GM21529 (cell line): ENCODE data around the gene GPR78.

Experiments
- ATAC-seq: cut with Tn5 transposase; IDR thresholded peaks from one replicate; pipeline ENCODE4 v1.9.1; 2021; ENCODE audit not compliant: unreplicated experiment

GPR78 gene

DNA sequence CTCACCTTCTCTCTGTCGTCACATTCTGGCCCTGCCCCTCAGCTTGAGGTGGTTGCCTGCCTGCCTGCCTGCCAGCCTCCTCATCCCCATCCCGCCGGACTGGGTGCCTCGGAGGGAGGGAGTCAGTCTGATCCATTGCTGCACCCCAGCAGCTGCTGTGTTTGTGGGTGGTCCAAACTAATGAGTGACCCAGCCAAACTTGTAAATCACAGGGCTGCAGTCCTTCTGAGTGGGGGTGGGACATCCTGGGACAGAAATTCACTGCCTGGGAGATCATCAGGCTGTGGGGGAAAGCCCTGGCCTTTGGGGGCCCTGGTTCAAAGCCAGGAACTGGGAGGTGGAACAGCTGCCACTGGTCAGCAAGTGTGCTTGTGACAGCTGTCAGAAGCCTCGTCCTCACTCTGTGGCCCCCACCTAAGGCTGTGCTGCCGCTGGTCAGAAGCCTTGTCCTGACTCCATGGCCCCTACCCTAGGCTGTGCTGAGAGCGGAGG is 5.6 kb downstream of the GPR78 start:
- ATAC-seq, result no peak

DNA sequence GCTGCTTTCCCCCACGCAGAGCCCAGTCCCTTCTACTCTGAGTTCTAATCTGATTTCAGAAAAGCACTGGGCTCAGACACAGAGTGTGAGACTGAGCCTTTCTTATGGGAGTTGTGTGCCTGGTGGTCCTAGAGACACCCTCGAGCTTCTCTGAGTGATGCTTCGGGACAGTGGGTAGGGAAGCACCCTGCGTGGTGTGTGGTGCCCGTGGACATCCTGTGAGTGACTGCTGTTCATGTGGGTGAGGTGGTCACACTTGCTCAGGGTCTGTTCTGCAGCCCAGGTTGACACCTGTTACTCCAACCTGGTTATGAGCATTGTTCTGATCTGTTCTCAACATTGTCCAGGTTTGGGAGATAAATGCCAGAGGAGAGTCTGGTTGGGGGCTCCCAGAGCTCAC is 6.1 kb downstream of the GPR78 start:
- no peak for ATAC-seq

DNA sequence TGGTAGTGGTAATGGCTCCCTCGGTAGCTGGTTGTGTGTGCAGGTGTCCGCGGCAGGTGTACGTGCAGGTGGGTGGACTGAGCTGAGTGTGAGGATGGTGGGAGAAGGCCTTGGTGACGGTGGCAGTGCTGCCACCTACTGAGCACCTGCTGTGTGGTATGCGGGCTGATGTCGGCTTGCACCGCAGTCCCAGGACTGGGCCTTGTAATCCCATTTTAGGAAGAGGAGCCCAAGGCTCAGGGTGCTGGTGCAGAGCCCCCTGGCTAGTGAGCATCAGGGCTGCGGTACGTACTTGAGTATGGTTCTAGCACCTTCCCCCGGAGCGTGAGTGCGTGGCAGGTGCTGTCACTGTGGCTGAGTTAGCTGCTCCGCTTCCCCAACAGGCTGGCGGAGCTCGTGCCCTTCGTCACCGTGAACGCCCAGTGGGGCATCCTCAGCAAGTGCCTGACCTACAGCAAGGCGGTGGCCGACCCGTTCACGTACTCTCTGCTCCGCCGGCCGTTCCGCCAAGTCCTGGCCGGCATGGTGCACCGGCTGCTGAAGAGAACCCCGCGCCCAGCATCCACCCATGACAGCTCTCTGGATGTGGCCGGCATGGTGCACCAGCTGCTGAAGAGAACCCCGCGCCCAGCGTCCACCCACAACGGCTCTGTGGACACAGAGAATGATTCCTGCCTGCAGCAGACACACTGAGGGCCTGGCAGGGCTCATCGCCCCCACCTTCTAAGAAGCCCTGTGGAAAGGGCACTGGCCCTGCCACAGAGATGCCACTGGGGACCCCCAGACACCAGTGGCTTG is 6.7 kb downstream of the GPR78 start:
- ATAC-seq, result no peak

DNA sequence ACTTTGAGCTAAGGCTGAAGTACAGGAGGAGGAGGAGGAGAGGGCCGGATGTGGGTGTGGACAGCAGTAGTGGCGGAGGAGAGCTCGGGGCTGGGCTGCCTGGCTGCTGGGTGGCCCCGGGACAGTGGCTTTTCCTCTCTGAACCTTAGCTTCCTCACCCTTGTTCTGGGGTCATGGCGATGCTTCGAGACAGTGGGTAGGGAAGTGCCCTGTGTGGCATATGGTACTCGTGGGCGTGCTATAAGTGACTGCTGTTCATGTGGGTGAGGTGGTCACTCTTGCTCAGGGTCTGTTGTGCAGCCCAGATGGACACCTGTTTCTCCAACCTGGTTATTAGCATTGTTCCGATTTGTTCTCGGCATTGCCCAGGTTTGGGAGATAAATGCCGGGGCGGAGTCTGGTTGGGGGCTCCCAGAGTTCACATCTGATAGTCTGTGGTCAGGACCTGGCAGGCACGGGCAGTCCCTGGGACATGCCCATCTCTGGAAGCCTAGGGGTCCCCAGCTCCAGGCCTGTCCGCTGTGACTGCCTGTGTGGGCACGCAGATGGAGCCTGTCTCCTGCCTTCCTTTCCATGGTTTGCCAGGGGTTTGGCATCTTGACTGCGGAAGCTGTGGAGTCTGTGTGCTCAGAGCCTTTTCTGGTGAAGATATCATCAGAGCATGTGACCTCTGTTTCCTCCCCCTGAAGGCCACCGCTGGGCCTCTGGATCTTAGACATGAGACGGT is 7.4 kb downstream of the GPR78 start:
- ATAC-seq, result no peak

DNA sequence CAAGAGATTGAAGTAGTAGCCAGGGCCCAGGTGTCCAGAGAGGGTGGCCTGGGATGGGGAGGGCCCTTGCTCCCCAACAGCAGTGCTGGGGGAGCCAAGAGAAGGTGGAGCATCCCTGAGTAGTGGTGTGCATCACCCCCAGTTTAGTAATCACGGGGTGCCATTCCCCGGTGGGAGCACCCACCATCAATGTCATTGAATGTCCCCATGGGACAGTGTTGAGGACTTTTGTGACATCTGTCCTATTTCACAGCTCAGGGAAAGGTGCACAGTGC is 7.9 kb downstream of the GPR78 start:
- ATAC-seq, result no peak

DNA sequence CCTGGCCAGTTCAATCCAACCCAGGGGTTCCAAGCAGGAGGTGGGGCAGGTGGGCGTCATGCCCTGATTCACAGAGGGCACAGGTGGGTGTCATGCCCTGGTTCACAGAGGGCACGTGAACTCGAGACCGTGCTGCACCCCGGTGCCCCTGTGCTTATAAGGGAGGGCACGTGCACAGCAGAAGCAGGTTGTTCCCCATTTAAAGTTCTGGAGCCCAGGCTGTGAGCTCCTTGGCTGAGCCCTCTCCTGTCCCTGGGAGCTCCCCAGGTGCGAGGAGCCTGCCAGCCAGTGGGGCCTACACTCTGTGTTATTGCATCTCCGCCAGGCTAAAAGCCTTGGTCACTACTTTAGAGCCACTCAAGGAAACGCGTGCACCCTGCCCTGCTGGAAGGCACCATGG is 9.1 kb downstream of the GPR78 start:
- ATAC-seq, result no peak

DNA sequence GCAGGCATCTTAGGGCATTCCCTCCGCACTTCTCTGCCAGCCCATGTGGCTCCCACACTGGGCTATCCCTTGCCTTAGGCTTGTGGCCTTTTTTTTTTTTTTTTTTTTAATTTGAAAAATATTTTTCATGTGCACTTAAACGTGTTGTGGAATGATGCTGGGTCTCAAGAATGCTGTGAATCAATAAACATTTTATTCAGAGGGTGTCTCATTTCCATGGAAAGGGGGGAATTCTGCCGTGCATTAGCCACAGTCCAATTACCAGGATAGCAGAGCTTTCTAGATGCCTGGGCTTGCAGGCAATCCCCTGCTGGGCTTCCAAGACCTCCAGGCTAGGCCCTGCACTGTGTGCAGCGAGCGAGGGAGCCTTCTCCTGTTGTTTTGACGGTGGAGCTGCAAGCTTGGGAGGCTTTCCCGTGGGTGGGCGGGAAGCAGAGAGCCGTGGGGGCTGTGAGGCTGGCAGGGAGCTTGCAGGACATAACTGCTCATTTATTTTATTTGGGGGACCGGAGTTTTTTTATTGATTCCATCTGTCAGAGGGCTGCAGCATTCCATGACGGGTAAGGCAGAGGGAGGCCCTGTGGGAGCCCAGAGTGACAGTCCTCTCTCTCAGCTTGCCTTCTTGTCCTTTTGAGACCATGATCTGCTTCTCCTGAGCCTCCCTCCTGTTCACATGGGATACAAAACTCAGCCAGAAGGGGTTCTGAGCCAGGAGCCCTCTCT is 9.8 kb downstream of the GPR78 start:
- ATAC-seq, result no peak

DNA sequence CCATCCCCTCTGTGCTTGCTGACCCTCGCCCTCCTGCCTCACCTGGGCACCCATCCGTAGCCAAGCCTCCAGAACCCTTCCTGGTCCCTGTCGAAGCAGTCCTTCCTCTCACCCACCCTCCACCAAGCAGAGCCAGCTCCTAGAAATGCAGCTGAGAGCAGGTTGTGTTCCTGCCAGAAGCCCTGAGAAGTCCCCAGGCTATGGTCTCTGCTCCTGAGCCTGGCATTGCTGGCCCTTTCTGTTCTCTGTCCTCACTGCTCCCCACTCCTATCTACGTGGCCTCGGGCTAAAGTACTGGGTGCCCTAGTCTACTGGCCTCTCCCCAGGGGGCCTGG is 10.3 kb downstream of the GPR78 start:
- ATAC-seq, result no peak

DNA sequence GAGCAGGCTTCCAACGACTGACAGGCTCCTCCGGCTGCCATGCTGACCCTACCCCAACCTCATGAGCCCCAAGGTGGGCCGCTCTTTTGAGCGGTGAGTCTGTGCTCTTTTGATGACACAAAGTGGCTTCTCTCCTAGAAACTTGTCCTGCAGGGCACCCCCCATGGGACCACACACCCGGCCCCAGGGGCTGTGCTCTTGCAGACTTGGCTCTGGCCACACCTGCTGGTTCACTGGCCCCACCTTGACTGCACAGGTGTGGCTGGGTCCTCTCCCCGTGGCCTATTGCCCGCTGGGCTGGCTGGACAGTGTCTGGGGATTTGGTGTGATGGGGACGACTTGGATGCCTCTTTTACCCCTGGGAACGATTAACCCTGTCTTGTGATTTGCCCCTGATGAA is 10.9 kb downstream of the GPR78 start:
- ATAC-seq, result no peak

DNA sequence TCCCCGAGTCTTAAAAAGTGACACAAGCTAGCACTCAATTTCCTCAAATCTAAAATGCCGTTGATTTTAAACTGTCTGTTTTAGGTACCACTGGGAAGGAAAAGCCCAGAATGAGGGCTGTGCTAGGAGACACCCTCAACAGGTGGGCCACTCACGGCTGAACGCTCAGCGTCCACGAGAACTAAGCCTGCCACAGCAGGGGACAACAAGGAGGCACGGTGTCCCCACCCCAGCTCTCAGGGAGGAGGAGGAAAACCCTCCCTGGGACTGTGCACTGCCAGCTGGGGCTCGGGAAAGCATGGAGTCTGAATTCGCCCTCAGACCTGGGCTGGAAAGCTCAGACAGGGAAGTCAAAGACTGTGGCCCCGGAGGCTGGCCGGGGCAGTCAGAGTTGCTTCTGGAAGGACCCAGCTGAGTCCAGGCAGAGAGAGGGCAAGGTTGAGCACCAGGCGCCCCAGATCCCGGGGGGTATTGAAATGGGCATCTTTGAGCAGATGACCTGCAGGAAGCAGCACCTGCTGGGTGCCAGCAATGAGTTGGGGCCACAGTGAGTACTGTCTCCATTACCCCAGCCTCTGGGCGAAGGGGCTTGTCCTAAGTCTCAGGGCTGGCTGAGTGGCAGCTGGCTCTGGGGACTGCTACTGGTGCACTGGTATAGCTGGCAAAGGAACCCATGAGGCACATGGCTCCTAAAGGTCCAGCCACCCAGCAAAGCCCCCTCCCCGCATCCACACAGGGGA is 11.6 kb downstream of the GPR78 start:
- no peak for ATAC-seq

DNA sequence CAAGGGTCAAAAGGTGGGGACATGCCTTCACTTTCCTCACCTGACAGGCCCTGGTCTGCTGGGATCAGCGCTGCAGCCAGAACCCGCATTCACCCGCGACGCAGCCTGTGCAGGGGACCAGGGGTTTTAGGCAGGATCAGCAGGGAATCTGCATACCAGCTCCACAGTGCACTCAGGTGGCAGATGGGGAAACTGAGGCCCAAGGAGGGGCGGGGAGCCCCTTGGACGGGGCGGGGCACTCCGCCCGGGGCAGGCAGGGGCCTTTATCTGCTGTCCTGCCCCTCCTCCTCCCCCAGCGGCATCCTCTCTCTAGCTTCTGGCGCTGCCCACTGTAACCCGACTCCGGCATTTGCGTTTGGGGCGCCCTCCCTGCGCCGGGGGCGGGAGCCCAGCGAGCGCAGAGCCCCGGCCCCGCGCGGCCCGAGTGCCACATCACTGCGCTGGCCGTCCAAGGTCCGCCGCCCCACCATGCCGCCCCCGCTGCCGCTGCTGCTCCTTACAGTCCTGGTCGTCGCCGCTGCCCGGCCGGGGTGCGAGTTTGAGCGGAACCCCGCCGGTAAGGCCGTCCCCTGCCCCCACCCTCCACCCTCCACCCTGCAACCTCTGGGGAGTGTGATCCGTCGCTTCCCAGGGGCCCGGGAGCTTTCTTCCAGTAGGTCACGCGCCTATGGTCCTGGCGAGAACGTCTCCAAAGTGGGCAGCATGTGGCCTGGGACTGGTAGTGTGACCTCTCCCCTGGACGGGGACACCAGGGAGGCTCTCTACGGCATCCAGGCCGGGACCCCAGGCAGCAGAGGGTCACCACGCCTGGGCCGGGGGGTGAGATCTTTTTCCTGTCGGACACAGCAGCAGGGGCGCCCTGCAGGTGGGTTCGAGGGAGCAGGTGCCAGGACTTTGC is 12.4 kb downstream of the GPR78 start, which contains the start of gene CPZ:
Gene CPZ (plus strand): TSS at position 400 of the 898 bp plus-strand sequence. CDS start 69 bp downstream, at position 469.
- no peak for ATAC-seq

DNA sequence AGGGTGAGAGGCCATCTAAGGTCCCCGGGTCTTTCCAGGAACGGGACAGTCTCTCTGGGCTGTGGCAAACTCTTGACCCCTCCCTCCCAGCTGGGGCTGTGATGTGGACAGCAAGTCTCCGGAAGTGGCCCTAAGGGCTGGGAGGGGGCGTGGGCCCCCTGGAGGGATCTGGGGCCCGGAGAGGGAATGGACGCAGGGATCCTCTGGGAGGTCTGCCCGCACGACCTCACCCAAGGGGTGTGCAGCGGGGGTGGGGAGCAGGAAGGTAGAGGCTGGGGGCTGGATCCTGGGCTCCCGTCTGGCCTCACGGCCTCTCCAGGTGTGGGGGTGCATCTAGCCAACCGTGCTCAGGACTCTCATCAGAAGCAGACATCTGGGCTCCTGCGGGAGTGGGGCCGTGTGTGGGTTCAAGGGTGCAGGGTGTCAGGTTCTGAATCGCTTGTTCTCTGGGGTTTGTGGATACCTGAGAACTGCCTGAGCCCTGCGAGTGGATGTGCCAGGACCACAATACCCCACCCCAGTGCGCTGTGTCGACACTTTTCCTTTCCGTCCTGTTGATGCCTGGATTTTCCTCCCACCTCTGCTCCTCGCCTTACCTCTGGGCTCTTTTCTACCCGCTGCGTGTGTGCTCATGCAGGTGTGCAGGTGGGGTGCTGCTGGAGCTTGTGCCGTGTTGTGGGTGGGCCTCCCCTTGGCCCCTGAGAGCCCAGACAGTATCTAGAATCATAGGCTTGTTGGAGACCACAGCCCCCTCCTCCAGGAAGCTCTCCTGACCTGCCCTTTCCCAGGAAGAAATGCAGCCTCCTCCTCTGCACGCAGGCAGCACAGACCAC is 13.3 kb downstream of the GPR78 start:
- no peak for ATAC-seq

DNA sequence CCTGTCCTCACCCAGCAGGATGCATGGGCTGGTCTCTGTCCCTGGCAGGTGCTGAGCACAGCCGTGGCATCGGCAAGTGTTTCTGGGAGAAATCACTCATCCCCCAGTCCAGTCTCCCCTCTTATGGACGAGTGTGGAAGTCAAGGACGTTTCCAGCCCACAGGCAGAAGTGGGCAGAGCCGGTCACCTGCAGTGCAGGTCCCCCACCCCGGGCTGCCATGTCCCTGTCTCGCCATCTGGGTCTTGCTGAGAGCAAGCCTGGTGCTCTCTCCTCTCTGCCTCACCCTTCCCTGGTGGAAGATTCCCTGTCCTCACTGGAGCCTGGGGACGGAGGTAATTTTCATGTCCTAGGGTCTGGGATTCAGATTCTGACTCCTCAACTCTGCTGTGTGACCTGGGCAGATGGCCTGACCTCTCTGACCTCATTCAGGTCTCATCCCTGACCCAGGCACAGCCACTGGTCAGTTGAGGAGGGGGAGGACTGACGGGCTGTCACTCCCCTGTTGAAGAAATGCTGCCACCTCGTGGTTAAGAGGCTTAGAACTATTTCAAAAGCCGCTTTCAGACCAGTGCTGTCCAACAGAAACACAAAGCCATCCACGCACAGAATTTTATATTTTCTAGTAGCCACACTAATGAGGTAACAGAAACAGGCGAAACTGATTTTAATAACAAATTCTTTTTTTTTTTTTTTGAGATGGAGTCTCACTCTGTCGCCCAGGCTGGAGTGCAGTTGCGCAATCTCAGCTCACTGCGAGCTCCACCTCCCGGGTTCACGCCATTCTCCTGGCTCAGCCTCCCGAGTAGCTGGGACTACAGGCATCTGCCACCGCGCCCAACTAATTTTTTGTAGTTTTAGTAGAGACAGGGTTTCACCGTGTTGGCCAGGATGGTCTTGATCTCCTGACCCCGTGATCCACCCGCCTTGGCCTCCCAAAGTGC is 14.2 kb downstream of the GPR78 start:
- ATAC-seq, result no peak

DNA sequence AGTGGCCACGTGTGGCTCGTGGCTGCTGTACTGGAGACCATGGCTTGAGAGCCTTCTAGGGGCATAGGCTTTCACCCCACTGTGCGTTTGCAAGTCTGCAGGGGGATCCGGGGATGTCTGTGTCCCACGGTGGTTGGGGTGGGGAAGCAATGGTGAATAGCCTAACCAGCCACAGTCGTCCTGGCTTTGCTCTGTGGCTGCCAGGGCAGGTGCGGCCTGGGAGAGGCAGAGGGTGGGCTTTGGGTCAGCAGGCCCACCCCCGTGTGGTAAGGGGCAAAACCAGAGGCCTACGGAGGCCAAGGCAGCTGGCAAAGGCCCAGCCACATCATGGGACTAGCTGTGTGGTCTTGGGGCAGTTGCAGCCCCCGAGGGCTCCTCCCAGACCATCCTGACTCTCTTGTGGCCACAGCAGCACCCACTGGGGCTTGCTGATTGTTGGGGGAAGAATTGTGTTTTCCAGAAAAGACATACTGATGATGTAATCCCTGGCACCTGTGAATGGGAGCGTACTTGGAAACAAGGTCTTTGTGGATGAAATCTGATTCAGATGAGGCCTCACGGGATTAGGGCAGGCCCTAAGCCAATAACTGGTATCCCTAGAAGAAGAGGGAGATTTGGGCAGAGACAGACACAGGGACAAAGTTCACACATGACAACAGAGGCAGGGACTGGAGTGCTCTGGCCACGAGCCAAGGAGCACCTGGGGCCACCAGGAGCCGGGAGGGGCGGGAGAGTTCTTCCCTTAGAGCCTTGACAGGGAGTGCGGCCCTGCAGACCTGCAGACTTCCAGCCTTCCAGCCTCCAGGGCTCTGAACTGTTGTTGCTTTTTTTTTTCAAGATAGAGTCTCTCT is 15.3 kb downstream of the GPR78 start:
- ATAC-seq, result no peak

DNA sequence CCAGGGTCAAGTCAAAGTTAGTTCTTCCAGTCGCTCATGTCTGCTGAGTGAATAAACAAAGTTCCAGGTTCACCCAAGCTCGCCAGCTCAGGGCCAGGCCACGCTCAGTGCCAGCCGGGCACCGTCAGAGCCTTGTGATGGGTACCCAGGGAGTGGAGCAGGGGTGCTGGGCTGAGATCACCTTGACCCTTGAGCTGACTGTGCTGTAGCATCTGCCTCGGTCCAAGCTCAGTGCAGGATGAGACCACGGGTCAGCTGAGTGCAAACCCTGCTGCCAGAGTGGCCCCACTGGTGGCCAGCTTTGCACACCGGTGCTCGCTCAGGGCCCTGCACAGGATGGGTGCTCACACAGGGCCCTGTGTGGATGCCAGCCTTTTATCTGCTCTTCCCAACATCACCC is 16.7 kb downstream of the GPR78 start:
- ATAC-seq, result no peak

DNA sequence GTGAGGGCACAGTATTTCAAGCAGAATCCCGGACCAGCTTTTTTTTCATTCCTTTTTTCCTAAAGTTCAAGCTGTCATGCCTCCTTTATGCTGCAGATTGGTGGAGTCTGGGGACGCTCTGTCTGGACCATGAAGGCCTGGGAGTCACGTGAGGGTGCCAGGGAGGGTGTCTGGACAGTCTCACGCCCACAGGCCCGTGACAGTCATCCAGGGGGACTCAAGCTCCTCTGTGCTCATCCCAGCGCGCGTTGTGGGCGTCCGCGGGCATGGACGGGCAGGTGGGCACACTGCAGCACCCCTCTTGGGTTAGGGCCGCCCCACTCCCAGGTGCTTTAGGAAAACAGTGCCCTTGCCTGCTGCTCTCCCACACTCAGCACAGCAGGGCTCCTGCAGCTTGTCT is 17.1 kb downstream of the GPR78 start:
- ATAC-seq, result no peak

DNA sequence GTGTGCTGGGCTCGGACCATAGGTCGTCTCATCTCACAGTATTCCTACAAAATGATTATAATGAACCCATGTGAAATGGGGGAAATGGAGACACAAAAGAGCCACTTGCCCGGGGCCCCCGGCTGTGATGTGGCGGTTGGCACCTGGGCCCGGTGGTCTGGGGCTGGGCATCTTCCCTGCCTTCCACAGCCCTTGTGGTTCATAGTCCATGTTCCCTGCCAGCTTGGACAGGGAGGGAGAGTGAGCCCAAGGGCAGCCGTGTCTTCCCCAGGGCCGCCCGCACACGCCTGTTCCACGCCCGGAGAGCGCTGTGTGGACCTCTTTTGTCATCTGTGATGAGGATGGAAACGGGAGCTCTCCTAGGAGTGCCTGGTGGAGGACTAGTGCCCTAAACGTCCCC is 17.6 kb downstream of the GPR78 start:
- ATAC-seq, result no peak
